Tibial nerve (tissue), 4 donors: ENCODE measurements around the gene KLHDC10. TPM values are rescaled to one million over a fixed set of nuclear protein-coding genes. Genes with fewer than 3 reads are reported as not detected.

ENCODE experiments used
- DNase-seq, 2 donors: peaks; one replicate each; pipeline ENCODE4 v3.0.0-alpha.2; 2019; ENCODE audit warnings: low spot score in 2 of 2
- H3K27ac ChIP-seq, 4 donors: fragments of 200-600 bp; sonication (generic) in 3 of 4; one replicate each; pipeline ENCODE4 v1.5.1; 2017 to 2019; ENCODE audit warnings: mild to moderate bottlenecking in 1 of 4
- H3K27me3 ChIP-seq, 2 donors: fragments of 200-600 bp; sonication (generic) in 1 of 2; one replicate each; pipeline versions ENCODE4 v1.5.1 to v1.6.0; 2017 to 2019
- H3K36me3 ChIP-seq, 3 donors: fragments of 200-600 bp; sonication (generic); one replicate each; pipeline ENCODE4 v1.5.1; 2018 to 2019
- H3K4me1 ChIP-seq, 4 donors: fragments of 200-600 bp; sonication (generic) in 3 of 4; one replicate each; pipeline ENCODE4 v1.5.1; 2017 to 2019
- H3K4me3 ChIP-seq, 4 donors: fragments of 200-600 bp; sonication (generic) in 3 of 4; one replicate each; pipeline ENCODE4 v1.5.1; 2017 to 2019; ENCODE audit warnings: mild to moderate bottlenecking in 1 of 4, moderate library complexity in 1 of 4
- H3K9me3 ChIP-seq, 4 donors: fragments of 200-600 bp; sonication (generic) in 3 of 4; one replicate each; pipeline ENCODE4 v1.5.1; 2017 to 2019
- CTCF ChIP-seq, 5 experiments: fragments of 200-600 bp in 3 of 5; fragments of 450-650 bp in 2 of 5; sonication (generic) in 3 of 5; IDR thresholded peaks; one replicate each; pipeline ENCODE4 v1.5.1; 2016 to 2019; ENCODE audit warnings: antibody characterized with exemption in 5 of 5, mild to moderate bottlenecking in 3 of 5, moderate library complexity in 2 of 5
- EP300 ChIP-seq, 2 donors: sonication (generic); formaldehyde crosslinking; IDR thresholded peaks; one replicate each; pipeline ENCODE4 v1.6.1; 2017; ENCODE audit warnings: antibody characterized with exemption in 2 of 2, mild to moderate bottlenecking in 1 of 2
- POLR2A ChIP-seq, 2 donors: fragments of 450-650 bp; IDR thresholded peaks; one replicate each; pipeline ENCODE4 v1.6.1; 2017; ENCODE audit warnings: antibody characterized with exemption in 2 of 2, mild to moderate bottlenecking in 2 of 2, moderate library complexity in 2 of 2
- WGBS, 2 donors: methylation state at CpG; one replicate each; pipeline ENCODE4 v1.1.5; 2018; 5-methylcytosine and 5-hydroxymethylcytosine counted together
- total RNA-seq, 4 donors: library from RNA; depleted of rRNA; stranded (reverse); fragments of >200 nt; gene quantifications; one replicate each; pipeline ENCODE4 v1.1.0, GENCODE V29; 2016

KLHDC10 gene
- total RNA-seq, 4 donors from 2014 or later: 19.0 to 30.8 (median 21.4) TPM

GRCh38 chr7:130114374-130114773, 44.0 kb downstream of the KLHDC10 start:
- H3K9me3 ChIP-seq: peaks cover 0 to 6% (median 0%) of the 10 kb centered on the region in 4 donors
- DNase-seq: no peak
- TF ChIP-seq CTCF (IDR thresholded peaks at IDR 0.05): no peak
- TF ChIP-seq POLR2A (IDR thresholded peaks at IDR 0.05): no peak
- TF ChIP-seq EP300 (IDR thresholded peaks at IDR 0.05): no peak
- no peaks in the 10 kb centered on the region for H3K4me1 ChIP-seq
- no peaks in the 10 kb centered on the region for H3K27me3 ChIP-seq
- no peak overlapping the region for H3K27ac ChIP-seq
- H3K4me3 ChIP-seq: no peak overlapping the region
- peaks cover 0 to 15% (median 0%) of the 10 kb centered on the region in 3 donors for H3K36me3 ChIP-seq

- no peaks in the 10 kb centered on the region for H3K27me3 ChIP-seq
- peaks cover 0 to 6% (median 0%) of the 10 kb centered on the region in 4 donors for H3K9me3 ChIP-seq
- H3K4me3 ChIP-seq: no peak overlapping the region
- no peak overlapping the region for H3K27ac ChIP-seq
- no peak for TF ChIP-seq POLR2A (IDR thresholded peaks at IDR 0.05)
- TF ChIP-seq EP300 (IDR thresholded peaks at IDR 0.05): no peak
- no peak for TF ChIP-seq CTCF (IDR thresholded peaks at IDR 0.05)
- DNase-seq: no peak
- 94 to 95% methylated on average over 2 of the region's 2 CpGs for WGBS, 2 donors
- peaks cover 0 to 16% (median 0%) of the 10 kb centered on the region in 3 donors for H3K36me3 ChIP-seq
- H3K4me1 ChIP-seq: no peaks in the 10 kb centered on the region
Measured at GRCh38 chr7:130114776-130115175, 44.4 kb downstream of the KLHDC10 start.

DNA sequence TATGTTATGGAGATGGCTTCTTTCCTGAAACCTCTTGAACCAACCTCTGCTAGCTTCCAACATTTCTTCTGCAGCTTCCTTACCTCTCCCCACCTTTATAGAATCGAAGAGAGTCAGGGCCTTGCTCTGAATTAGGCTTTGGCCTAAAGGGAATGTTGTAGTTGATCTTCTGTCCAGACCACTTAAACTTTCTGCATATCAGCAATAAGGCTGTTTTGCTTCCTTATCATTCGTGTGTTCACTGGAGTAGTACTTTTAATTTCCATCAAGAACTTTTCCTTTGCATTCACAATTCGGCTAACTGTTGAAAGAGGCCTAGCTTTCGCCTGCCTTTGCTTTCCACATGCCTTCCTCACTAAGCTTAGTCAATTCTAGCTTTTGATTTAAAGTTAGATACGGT, 48.0 kb downstream of the KLHDC10 start:
- Histone ChIP-seq H3K9me3 (no peaks in the 10 kb centered on the region), H3K4me1 (no peaks in the 10 kb centered on the region), H3K27me3 (no peaks in the 10 kb centered on the region), H3K4me3 (no peak overlapping the region), H3K27ac (no peak overlapping the region), H3K36me3 (peaks cover 0 to 52% (median 12%) of the 10 kb centered on the region in 3 donors)
- no peak for DNase-seq
- WGBS, 2 donors: 84% methylated on average over 5 of the region's 5 CpGs
- TF ChIP-seq EP300 (IDR thresholded peaks at IDR 0.05): no peak
- no peak for TF ChIP-seq CTCF (IDR thresholded peaks at IDR 0.05)
- TF ChIP-seq POLR2A (IDR thresholded peaks at IDR 0.05): no peak

- Histone ChIP-seq H3K36me3 (peaks cover 0 to 57% (median 12%) of the 10 kb centered on the region in 3 donors), H3K4me1 (no peaks in the 10 kb centered on the region), H3K9me3 (no peaks in the 10 kb centered on the region), H3K27ac (no peak overlapping the region), H3K4me3 (no peak overlapping the region), H3K27me3 (no peaks in the 10 kb centered on the region)
- no peak for DNase-seq
- TF ChIP-seq CTCF (IDR thresholded peaks at IDR 0.05): no peak
- no peak for TF ChIP-seq POLR2A (IDR thresholded peaks at IDR 0.05)
- TF ChIP-seq EP300 (IDR thresholded peaks at IDR 0.05): no peak
- WGBS, 2 donors: 94 to 97% methylated on average over 4 of the region's 4 CpGs
Measured at GRCh38 chr7:130118801-130119200, 48.5 kb downstream of the KLHDC10 start.

- Histone ChIP-seq H3K27me3 (no peaks in the 10 kb centered on the region), H3K36me3 (peaks cover 0 to 86% (median 12%) of the 10 kb centered on the region in 3 donors)
- TF ChIP-seq CTCF (IDR thresholded peaks at IDR 0.05): no peak
- no peak for TF ChIP-seq POLR2A (IDR thresholded peaks at IDR 0.05)
- no peak for TF ChIP-seq EP300 (IDR thresholded peaks at IDR 0.05)
Measured at GRCh38 chr7:130123501-130123900, 53.2 kb downstream of the KLHDC10 start.

More at GRCh38 chr7:130123501-130123900, 53.2 kb downstream of the KLHDC10 start:
- no peak for DNase-seq
- Histone ChIP-seq H3K4me1 (peaks cover 0 to 12% (median 3%) of the 10 kb centered on the region in 4 donors), H3K27ac (no peak overlapping the region), H3K4me3 (no peak overlapping the region), H3K9me3 (no peaks in the 10 kb centered on the region)
